GM19467 (cell line): ENCODE data around the gene CPTP.

ENCODE experiments used
- ATAC-seq: cut with Tn5 transposase; IDR thresholded peaks from one replicate; pipeline ENCODE4 v1.9.1; 2021; ENCODE audit warnings: mild to moderate bottlenecking, moderate library complexity; ENCODE audit not compliant: unreplicated experiment

Gene CPTP

DNA sequence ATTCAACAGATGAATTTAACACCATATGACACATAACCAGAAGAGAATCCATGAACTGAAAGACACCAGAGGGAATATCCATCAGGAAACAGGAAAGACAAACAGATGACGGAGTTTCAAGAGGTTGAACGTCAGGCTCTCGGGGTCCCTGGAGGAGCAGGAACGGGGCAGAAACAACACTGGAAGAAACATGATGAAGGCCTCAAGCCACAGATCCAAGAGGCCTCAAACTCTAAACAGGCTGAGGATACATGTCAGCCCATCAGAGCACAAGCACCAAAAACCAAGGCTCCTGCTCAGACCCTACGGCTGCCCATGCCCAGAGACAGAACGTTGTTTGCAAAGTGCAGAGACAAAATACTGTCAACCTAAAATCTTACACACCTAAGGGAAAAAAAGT, 7.2 kb upstream of the CPTP start:
- ATAC-seq: no peak

- ATAC-seq: no peak
Measured at GRCh38 chr1:1318131-1318652, 6.4 kb upstream of the CPTP start.

- ATAC-seq: no peak
Measured at GRCh38 chr1:1318777-1319645, 5.6 kb upstream of the CPTP start.

GRCh38 chr1:1319646-1319941, 5.0 kb upstream of the CPTP start:
- no peak for ATAC-seq

GRCh38 chr1:1320666-1321448, 3.7 kb upstream of the CPTP start:
- no peak for ATAC-seq

GRCh38 chr1:1321477-1321876, 3.1 kb upstream of the CPTP start:
- ATAC-seq: no peak

- no peak for ATAC-seq
Measured at GRCh38 chr1:1322418-1322817, 2.2 kb upstream of the CPTP start.

- ATAC-seq: no peak
Measured at GRCh38 chr1:1322952-1323351, 1.6 kb upstream of the CPTP start.

GRCh38 chr1:1324084-1324523, 498 bp upstream of the CPTP start:
- ATAC-seq: peak; percentile 31

DNA sequence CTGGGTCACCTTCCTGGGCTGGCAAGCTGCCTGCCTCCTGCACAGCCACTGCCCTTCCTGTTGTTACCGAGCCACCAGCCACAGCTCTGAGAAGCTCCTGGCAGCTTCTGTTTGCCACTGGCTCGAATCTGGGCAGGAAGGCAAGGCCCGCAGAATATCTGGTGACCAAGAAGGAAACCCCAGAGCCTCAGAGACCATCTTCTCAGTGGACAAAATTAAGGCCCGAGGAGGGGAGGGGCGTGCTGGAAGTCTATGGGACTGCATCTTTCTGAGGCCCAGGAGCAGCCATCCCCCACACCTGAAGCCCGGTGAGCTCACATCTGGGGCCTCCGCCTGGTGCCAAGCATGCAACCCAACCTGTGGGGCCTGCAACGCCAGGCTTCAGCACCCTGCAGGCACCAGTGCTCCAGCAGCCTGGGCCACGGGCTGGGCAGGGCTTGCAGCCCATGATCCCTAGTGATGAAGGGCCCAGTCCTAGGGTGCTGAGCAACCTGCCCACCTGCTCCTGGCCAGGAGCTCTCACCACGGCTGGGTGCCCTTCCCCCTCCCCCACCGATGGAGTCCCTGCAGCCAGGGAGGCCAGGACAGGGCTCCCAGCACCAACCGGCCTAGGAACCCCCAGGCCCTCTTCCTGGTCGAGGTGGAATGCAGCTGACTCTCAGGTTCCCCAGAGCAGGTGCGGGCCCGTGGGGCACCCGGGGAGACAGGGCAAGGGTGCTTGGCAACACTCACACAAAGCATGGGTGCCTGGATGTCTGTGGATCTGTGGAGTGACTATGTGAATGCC, 879 bp downstream of the CPTP start:
- no peak for ATAC-seq

- no peak for ATAC-seq
Measured at GRCh38 chr1:1326075-1326605, 1.5 kb downstream of the CPTP start.

DNA sequence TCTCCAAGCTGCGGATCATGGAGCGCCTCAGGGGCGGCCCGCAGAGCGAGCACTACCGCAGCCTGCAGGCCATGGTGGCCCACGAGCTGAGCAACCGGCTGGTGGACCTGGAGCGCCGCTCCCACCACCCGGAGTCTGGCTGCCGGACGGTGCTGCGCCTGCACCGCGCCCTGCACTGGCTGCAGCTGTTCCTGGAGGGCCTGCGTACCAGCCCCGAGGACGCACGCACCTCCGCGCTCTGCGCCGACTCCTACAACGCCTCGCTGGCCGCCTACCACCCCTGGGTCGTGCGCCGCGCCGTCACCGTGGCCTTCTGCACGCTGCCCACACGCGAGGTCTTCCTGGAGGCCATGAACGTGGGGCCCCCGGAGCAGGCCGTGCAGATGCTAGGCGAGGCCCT, 2.7 kb downstream of the CPTP start:
- no peak for ATAC-seq

GRCh38 chr1:1328254-1328653, 3.7 kb downstream of the CPTP start:
- no peak for ATAC-seq

DNA sequence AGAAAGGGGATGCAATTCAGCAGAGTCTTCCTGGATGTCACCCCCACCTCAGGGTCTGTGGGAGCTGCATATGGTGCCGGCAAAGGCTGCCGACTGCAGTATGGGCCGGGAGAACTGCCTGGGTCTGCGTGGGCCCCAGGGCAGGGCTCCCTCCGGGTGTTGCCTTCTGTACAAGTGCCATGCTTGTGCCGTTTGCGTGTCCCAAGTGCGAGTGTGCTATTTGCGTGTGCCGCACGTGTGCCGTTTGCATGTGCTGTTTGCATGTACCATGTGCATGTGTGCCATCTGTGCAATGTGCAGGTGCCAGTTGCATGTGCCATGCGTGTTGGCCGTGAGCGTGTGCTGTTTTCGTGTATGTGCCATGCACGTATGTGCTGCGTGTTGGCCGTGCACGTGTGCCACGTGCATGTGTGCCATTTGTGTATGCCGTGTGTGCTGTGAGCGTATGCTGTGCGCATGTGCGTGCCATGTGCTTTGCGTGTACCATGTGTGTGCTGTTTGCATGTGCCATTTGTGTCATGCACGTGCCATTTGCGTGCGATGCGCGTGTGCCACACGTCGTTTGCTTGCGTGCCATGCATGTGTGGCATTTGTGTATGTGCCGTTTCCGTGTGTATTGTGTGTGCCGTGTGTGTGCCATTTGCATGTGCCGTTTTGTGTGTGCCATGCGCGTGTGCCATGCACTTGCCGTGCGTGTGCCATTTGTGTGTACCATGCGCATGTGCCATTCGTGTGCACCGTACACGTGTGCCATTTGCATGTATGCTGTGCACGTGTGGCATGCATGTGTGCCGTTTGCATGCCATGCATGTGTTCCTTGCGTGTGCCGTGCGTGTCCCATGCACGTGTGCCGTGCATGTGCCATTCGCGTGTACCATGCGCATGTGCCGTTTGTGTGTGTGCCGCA, 5.0 kb downstream of the CPTP start:
- no peak for ATAC-seq

DNA sequence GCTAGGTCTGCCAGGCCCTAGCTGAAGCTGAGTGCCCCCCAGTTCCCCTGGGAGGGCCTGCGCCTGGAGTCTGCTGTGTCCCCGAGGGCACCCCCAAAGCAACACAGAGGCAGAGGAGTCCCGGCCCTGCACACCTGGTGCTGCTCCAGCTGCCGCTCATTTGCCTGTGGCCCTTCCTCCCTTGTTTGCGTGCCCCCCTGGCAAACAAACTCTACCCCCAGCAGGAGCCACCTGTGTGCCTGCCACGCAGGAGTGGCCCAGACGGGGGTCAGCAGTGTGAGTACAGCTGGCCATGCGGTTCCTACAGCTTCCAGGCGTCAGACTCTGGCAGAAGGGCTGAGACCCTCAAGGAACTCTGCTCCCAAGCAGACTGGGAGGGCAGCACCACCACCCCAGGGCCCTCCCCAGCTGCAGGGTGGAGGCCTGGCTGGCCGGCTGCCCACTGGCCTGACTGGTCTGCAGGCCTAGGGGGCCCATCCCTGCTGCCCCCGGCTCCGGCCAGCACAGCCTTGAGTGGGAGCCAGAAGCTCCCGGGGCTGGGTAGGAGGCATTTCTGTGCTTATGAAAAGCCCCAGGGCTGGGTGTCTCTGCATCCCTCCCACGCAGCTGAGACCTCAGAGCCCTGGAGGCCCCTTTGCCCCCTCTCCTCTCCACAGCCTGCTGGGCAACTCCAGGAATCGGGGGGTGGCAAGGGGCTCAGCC, 5.9 kb downstream of the CPTP start:
- no peak for ATAC-seq

- ATAC-seq: no peak
Measured at GRCh38 chr1:1331068-1331965, 6.7 kb downstream of the CPTP start, which contains the start of gene TAS1R3. Gene TAS1R3, plus strand, starts transcription at chr1:1331280. Its CDS starts 66 bp downstream, at chr1:1331346.

- no peak for ATAC-seq
Measured at GRCh38 chr1:1332031-1332755, 7.6 kb downstream of the CPTP start.
